ENCODE data around the gene SPOUT1.

DNA sequence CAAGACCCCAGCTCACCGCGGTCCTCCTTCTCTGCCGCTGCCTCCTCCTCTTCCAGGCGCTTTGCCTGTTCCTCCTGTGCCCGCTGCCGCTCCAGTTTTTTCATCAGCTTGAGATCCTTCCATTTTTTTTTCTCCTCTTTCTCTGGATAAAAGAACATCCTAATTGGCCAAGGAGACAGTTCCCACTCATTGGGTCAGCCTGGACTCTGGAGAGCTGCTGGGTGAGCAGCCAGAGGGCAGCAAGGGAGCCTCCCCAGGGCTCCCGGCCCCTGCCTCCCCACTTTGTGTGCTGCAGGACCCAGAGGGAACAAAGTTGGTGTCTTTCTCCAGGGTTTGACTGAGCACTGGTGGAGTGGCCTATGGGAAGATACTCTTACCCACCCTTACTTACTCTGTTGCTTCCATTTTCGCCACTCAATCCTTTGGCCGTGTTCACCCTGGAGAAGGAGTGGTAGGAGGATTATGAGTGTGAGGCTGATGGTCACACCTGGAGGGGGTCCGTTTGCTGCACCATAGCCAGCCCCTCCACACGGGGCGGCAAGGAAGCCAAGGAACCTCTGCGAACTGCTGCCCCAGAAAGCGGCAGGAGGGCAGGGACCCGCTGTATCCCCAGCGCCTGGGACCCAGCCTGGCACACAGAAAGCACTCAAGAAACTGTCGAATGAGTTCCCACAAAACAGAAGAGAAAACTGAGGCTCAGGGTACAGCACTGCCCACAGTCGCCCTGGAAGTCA is 708 bp downstream of the SPOUT1 start:
- TF ChIP-seq, protein P1, sequence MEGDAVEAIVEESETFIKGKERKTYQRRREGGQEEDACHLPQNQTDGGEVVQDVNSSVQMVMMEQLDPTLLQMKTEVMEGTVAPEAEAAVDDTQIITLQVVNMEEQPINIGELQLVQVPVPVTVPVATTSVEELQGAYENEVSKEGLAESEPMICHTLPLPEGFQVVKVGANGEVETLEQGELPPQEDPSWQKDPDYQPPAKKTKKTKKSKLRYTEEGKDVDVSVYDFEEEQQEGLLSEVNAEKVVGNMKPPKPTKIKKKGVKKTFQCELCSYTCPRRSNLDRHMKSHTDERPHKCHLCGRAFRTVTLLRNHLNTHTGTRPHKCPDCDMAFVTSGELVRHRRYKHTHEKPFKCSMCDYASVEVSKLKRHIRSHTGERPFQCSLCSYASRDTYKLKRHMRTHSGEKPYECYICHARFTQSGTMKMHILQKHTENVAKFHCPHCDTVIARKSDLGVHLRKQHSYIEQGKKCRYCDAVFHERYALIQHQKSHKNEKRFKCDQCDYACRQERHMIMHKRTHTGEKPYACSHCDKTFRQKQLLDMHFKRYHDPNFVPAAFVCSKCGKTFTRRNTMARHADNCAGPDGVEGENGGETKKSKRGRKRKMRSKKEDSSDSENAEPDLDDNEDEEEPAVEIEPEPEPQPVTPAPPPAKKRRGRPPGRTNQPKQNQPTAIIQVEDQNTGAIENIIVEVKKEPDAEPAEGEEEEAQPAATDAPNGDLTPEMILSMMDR (IDR thresholded peaks at IDR 0.05 in 8 of 11, conservative IDR thresholded peaks at IDR 0.05 in 3 of 11): no peak
- no peak for TF ChIP-seq POLR2A (IDR thresholded peaks at IDR 0.05)
